GM18508 (cell line): ENCODE measurements around the gene ATP5F1C.
"Not testable (repeated sequence)": the region's sequence is repeated elsewhere in the genome, so short reads cannot be mapped to it uniquely, and the experiment has no call there.

Experiments
- ATAC-seq: cut with Tn5 transposase; IDR thresholded peaks from one replicate; pipeline ENCODE4 v1.9.1; 2021; ENCODE audit warnings: moderate number of reproducible peaks; ENCODE audit not compliant: insufficient read depth, unreplicated experiment

ATP5F1C gene

GRCh38 chr10:7787857-7788638, at the start of gene ATP5F1C, which contains the start of gene KIN:
Gene ATP5F1C (plus strand): TSS chr10:7788177. CDS start chr10:7788208, 31 bp downstream.
Gene KIN (minus strand): TSS chr10:7787993. CDS start chr10:7787933, 60 bp downstream.
- peak; percentile 87 for ATAC-seq

- no peak for ATAC-seq
Measured at GRCh38 chr10:7738536-7739407, 49.2 kb upstream of the ATP5F1C start.

- ATAC-seq: no peak
Measured at GRCh38 chr10:7744307-7744706, 43.7 kb upstream of the ATP5F1C start.

- not testable (repeated sequence) for ATAC-seq
Measured at GRCh38 chr10:7748637-7749036, 39.3 kb upstream of the ATP5F1C start.

GRCh38 chr10:7750222-7750621, 37.8 kb upstream of the ATP5F1C start:
- no peak for ATAC-seq

- ATAC-seq: no peak
Measured at GRCh38 chr10:7752251-7752650, 35.7 kb upstream of the ATP5F1C start.

- ATAC-seq: no peak
Measured at GRCh38 chr10:7755103-7755502, 32.9 kb upstream of the ATP5F1C start.

GRCh38 chr10:7756360-7756992, 31.5 kb upstream of the ATP5F1C start:
- ATAC-seq: no peak

GRCh38 chr10:7763929-7764328, 24.0 kb upstream of the ATP5F1C start:
- no peak for ATAC-seq

GRCh38 chr10:7766241-7766640, 21.7 kb upstream of the ATP5F1C start:
- ATAC-seq: no peak

- ATAC-seq: no peak
Measured at GRCh38 chr10:7767209-7767608, 20.8 kb upstream of the ATP5F1C start.

GRCh38 chr10:7768417-7768816, 19.6 kb upstream of the ATP5F1C start:
- no peak for ATAC-seq

GRCh38 chr10:7773845-7774801, 13.9 kb upstream of the ATP5F1C start:
- no peak for ATAC-seq

GRCh38 chr10:7776777-7777176, 11.2 kb upstream of the ATP5F1C start:
- no peak for ATAC-seq

- not testable (repeated sequence) for ATAC-seq
Measured at GRCh38 chr10:7782194-7782593, 5.8 kb upstream of the ATP5F1C start.

GRCh38 chr10:7786430-7786829, 1.5 kb upstream of the ATP5F1C start:
- ATAC-seq: no peak

- peak; percentile 1 for ATAC-seq
Measured at GRCh38 chr10:7787150-7787856, 674 bp upstream of the ATP5F1C start.

- peak; percentile 18 for ATAC-seq
Measured at GRCh38 chr10:7788639-7789286, 786 bp downstream of the ATP5F1C start.

- ATAC-seq: no peak
Measured at GRCh38 chr10:7789390-7789789, 1.4 kb downstream of the ATP5F1C start.
